Astrocyte (in vitro differentiated cells and primary cell): Measurements from ENCODE around the gene KCNMB4.

ENCODE experiments used
- EZH2 ChIP-seq: IDR thresholded peaks from 2 replicates; pipeline ENCODE4 v1.6.1; 2012; ENCODE audit warnings: mild to moderate bottlenecking, low read length, inconsistent platforms; ENCODE audit not compliant: insufficient read depth
- TF ChIP-seq, protein P1 (sequence below): IDR thresholded peaks from 2 replicates; pipeline ENCODE4 v1.5.1; 2011; ENCODE audit warnings: low read depth, mild to moderate bottlenecking, inconsistent platforms, low read length, moderate library complexity; ENCODE audit not compliant: insufficient read depth

GRCh38 chr12:70355972-70356371 is 10.1 kb upstream of the KCNMB4 start:
- TF ChIP-seq, protein P1, sequence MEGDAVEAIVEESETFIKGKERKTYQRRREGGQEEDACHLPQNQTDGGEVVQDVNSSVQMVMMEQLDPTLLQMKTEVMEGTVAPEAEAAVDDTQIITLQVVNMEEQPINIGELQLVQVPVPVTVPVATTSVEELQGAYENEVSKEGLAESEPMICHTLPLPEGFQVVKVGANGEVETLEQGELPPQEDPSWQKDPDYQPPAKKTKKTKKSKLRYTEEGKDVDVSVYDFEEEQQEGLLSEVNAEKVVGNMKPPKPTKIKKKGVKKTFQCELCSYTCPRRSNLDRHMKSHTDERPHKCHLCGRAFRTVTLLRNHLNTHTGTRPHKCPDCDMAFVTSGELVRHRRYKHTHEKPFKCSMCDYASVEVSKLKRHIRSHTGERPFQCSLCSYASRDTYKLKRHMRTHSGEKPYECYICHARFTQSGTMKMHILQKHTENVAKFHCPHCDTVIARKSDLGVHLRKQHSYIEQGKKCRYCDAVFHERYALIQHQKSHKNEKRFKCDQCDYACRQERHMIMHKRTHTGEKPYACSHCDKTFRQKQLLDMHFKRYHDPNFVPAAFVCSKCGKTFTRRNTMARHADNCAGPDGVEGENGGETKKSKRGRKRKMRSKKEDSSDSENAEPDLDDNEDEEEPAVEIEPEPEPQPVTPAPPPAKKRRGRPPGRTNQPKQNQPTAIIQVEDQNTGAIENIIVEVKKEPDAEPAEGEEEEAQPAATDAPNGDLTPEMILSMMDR = no peak
- no peak for TF ChIP-seq EZH2
